ENCODE results near the gene PIP4K2A.
A peak's percentile ranks its signal among the peaks of the same experiment; 100 is the strongest.
"Not testable (repeated sequence)": the region's sequence is repeated elsewhere in the genome, so short reads cannot be mapped to it uniquely, and the experiment has no call there.

PIP4K2A gene

GRCh38 chr10:22714479-22715289, at the start of gene PIP4K2A:
Gene PIP4K2A (minus strand): TSS chr10:22714578. CDS start chr10:22714326, 252 bp downstream.
- DNase-seq (ENCODE audit: low read depth, low spot score): peak; percentile 55

GRCh38 chr10:22761569-22762220, 47.3 kb upstream of the PIP4K2A start:
- DNase-seq (ENCODE audit: low read depth, low spot score): no peak

- DNase-seq (ENCODE audit: low read depth, low spot score): no peak
Measured at GRCh38 chr10:22760025-22760424, 45.6 kb upstream of the PIP4K2A start.

GRCh38 chr10:22758867-22759266, 44.5 kb upstream of the PIP4K2A start:
- DNase-seq (ENCODE audit: low read depth, low spot score): no peak

GRCh38 chr10:22754296-22754695, 39.9 kb upstream of the PIP4K2A start:
- no peak for DNase-seq (ENCODE audit: low read depth, low spot score)

GRCh38 chr10:22753786-22754185, 39.4 kb upstream of the PIP4K2A start:
- DNase-seq (ENCODE audit: low read depth, low spot score): no peak

GRCh38 chr10:22752272-22752889, 38.0 kb upstream of the PIP4K2A start:
- no peak for DNase-seq (ENCODE audit: low read depth, low spot score)

GRCh38 chr10:22750131-22750530, 35.8 kb upstream of the PIP4K2A start:
- no peak for DNase-seq (ENCODE audit: low read depth, low spot score)

- not testable (repeated sequence) for DNase-seq (ENCODE audit: low read depth, low spot score)
Measured at GRCh38 chr10:22744858-22745257, 30.5 kb upstream of the PIP4K2A start.

GRCh38 chr10:22742678-22743077, 28.3 kb upstream of the PIP4K2A start:
- no peak for DNase-seq (ENCODE audit: low read depth, low spot score)

GRCh38 chr10:22741631-22742030, 27.3 kb upstream of the PIP4K2A start:
- DNase-seq (ENCODE audit: low read depth, low spot score): not testable (repeated sequence)

- DNase-seq (ENCODE audit: low read depth, low spot score): no peak
Measured at GRCh38 chr10:22740180-22740579, 25.8 kb upstream of the PIP4K2A start.

GRCh38 chr10:22737587-22737986, 23.2 kb upstream of the PIP4K2A start:
- no peak for DNase-seq (ENCODE audit: low read depth, low spot score)

- no peak for DNase-seq (ENCODE audit: low read depth, low spot score)
Measured at GRCh38 chr10:22736134-22736533, 21.8 kb upstream of the PIP4K2A start.

- no peak for DNase-seq (ENCODE audit: low read depth, low spot score)
Measured at GRCh38 chr10:22733992-22734391, 19.6 kb upstream of the PIP4K2A start.

- no peak for DNase-seq (ENCODE audit: low read depth, low spot score)
Measured at GRCh38 chr10:22727663-22728062, 13.3 kb upstream of the PIP4K2A start.

- no peak for DNase-seq (ENCODE audit: low read depth, low spot score)
Measured at GRCh38 chr10:22727112-22727511, 12.7 kb upstream of the PIP4K2A start.

GRCh38 chr10:22724773-22725172, 10.4 kb upstream of the PIP4K2A start:
- DNase-seq (ENCODE audit: low read depth, low spot score): no peak

- no peak for DNase-seq (ENCODE audit: low read depth, low spot score)
Measured at GRCh38 chr10:22723783-22724182, 9.4 kb upstream of the PIP4K2A start.

GRCh38 chr10:22723343-22723779, 9.0 kb upstream of the PIP4K2A start:
- DNase-seq (ENCODE audit: low read depth, low spot score): no peak

GRCh38 chr10:22722626-22723169, 8.3 kb upstream of the PIP4K2A start:
- DNase-seq (ENCODE audit: low read depth, low spot score): no peak

GRCh38 chr10:22720667-22721066, 6.3 kb upstream of the PIP4K2A start:
- no peak for DNase-seq (ENCODE audit: low read depth, low spot score)

All from activated naive CD8-positive, alpha-beta T cell treated with anti-CD3 and anti-CD28 coated beads, Interleukin-2, amount 50 U/mL, for 16 hours (primary cell).